Sigmoid colon (tissue), 4 donors: ENCODE measurements around the gene PRRX1.

Source experiments
- EP300 ChIP-seq, 4 donors: sonication (generic); formaldehyde crosslinking; IDR thresholded peaks; one replicate each; pipeline ENCODE4 v1.6.1; 2017; ENCODE audit warnings: antibody characterized with exemption in 4 of 4
- POLR2A ChIP-seq, 2 donors: fragments of 450-650 bp; IDR thresholded peaks; one replicate each; pipeline ENCODE4 v1.6.1; 2016; ENCODE audit warnings: antibody characterized with exemption in 2 of 2, mild to moderate bottlenecking in 2 of 2, moderate library complexity in 2 of 2
- POLR2AphosphoS5 ChIP-seq, 4 donors: sonication (generic); formaldehyde crosslinking; IDR thresholded peaks; one replicate each; pipeline ENCODE4 v1.6.1; 2017; ENCODE audit warnings: antibody characterized with exemption in 4 of 4
- TF ChIP-seq, protein P1 (sequence below), 4 experiments: fragments of 450-650 bp in 3 of 4; fragments of 200-600 bp in 1 of 4; IDR thresholded peaks; one replicate each; pipeline ENCODE4 v1.5.1; 2016 to 2019; ENCODE audit warnings: antibody characterized with exemption in 4 of 4, mild to moderate bottlenecking in 3 of 4, moderate library complexity in 2 of 4

DNA sequence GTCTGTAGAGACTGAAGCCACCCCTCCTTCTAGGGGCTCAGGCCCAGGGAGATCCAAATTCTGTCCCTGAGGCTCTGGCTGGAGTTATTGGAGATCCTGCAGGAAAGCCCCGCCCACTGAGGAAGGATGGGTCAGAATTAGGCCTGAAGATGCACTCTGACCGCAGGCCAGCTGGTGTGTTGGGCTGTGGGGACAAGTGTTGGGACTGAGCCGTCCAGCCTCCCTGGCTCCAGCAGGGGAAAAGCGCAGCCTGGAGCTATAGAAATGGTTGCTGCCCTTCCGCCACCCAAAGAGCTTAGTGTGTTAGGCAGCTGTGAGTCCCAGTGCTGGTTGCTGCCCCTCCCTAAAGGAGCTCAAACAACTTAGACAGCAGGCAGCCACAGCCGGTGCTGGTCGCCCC, 33.0 kb upstream of the PRRX1 start:
- TF ChIP-seq, protein P1, sequence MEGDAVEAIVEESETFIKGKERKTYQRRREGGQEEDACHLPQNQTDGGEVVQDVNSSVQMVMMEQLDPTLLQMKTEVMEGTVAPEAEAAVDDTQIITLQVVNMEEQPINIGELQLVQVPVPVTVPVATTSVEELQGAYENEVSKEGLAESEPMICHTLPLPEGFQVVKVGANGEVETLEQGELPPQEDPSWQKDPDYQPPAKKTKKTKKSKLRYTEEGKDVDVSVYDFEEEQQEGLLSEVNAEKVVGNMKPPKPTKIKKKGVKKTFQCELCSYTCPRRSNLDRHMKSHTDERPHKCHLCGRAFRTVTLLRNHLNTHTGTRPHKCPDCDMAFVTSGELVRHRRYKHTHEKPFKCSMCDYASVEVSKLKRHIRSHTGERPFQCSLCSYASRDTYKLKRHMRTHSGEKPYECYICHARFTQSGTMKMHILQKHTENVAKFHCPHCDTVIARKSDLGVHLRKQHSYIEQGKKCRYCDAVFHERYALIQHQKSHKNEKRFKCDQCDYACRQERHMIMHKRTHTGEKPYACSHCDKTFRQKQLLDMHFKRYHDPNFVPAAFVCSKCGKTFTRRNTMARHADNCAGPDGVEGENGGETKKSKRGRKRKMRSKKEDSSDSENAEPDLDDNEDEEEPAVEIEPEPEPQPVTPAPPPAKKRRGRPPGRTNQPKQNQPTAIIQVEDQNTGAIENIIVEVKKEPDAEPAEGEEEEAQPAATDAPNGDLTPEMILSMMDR (IDR thresholded peaks at IDR 0.05), result no peak
- TF ChIP-seq POLR2A (IDR thresholded peaks at IDR 0.05) (no peak), POLR2AphosphoS5 (IDR thresholded peaks at IDR 0.05) (no peak), EP300 (IDR thresholded peaks at IDR 0.05) (no peak)
